GM18873 (cell line): ENCODE results near the gene IQCB1.
A peak's percentile ranks its signal among the peaks of the same experiment; 100 is the strongest.
"Not testable (repeated sequence)": the region's sequence is repeated elsewhere in the genome, so short reads cannot be mapped to it uniquely, and the experiment has no call there.

Experiments used
- ATAC-seq: cut with Tn5 transposase; IDR thresholded peaks from one replicate; pipeline ENCODE4 v1.9.1; 2021; ENCODE audit warnings: mild to moderate bottlenecking, moderate library complexity, moderate number of reproducible peaks; ENCODE audit not compliant: unreplicated experiment, low FRiP score

The IQCB1 gene

GRCh38 chr3:121818578-121818977 is 16.3 kb downstream of the IQCB1 start:
- ATAC-seq = no peak

GRCh38 chr3:121817753-121818152 is 17.1 kb downstream of the IQCB1 start:
- no peak for ATAC-seq

GRCh38 chr3:121809249-121809648 is 25.6 kb downstream of the IQCB1 start:
- peak; percentile 92 for ATAC-seq

- ATAC-seq = no peak
Measured at GRCh38 chr3:121803771-121804320, 31.0 kb downstream of the IQCB1 start.

GRCh38 chr3:121800906-121801305 is 34.0 kb downstream of the IQCB1 start:
- no peak for ATAC-seq

- ATAC-seq = no peak
Measured at GRCh38 chr3:121796970-121797369, 37.9 kb downstream of the IQCB1 start.

- no peak for ATAC-seq
Measured at GRCh38 chr3:121794264-121794983, 40.4 kb downstream of the IQCB1 start.

- ATAC-seq = no peak
Measured at GRCh38 chr3:121793078-121793477, 41.8 kb downstream of the IQCB1 start.

GRCh38 chr3:121786485-121786884 is 48.4 kb downstream of the IQCB1 start:
- no peak for ATAC-seq

- not testable (repeated sequence) for ATAC-seq
Measured at GRCh38 chr3:121782784-121783183, 52.1 kb downstream of the IQCB1 start.

- no peak for ATAC-seq
Measured at GRCh38 chr3:121781611-121782010, 53.2 kb downstream of the IQCB1 start.

GRCh38 chr3:121775095-121775494 is 59.8 kb downstream of the IQCB1 start:
- not testable (repeated sequence) for ATAC-seq

- no peak for ATAC-seq
Measured at GRCh38 chr3:121769246-121769645, 65.6 kb downstream of the IQCB1 start.

- no peak for ATAC-seq
Measured at GRCh38 chr3:121768452-121768851, 66.4 kb downstream of the IQCB1 start.

GRCh38 chr3:121759541-121760202 is 75.2 kb downstream of the IQCB1 start:
- ATAC-seq = no peak

- ATAC-seq = no peak
Measured at GRCh38 chr3:121758727-121759450, 76.0 kb downstream of the IQCB1 start.

GRCh38 chr3:121757812-121758545 is 76.9 kb downstream of the IQCB1 start:
- no peak for ATAC-seq

- no peak for ATAC-seq
Measured at GRCh38 chr3:121757087-121757811, 77.6 kb downstream of the IQCB1 start.

GRCh38 chr3:121752772-121753171 is 82.1 kb downstream of the IQCB1 start:
- no peak for ATAC-seq

- ATAC-seq = no peak
Measured at GRCh38 chr3:121752261-121752660, 82.6 kb downstream of the IQCB1 start.
